H1 (cell line): ENCODE results near the gene NSUN4. TPM values are rescaled to one million over a fixed set of nuclear protein-coding genes. Genes with fewer than 3 reads are reported as not detected.

Source experiments
- BCL11A ChIP-seq, 2 experiments: IDR thresholded peaks; one replicate each; pipeline ENCODE4 v1.6.1; 2011; ENCODE audit warnings: low read depth in 2 of 2, low read length in 2 of 2, mild to moderate bottlenecking in 2 of 2
- BRCA1 ChIP-seq: IDR thresholded peaks from 2 replicates; pipeline ENCODE4 v1.6.1; 2012; ENCODE audit warnings: low read depth, low read length, improper control_type of control experiment
- CBX8 ChIP-seq: fragments of 300-800, 300-1000 bp; sonication (generic); IDR thresholded peaks from 2 replicates; pipeline ENCODE4 v1.7.1; 2016; ENCODE audit warnings: low read depth, low read length, borderline replicate concordance
- CEBPB ChIP-seq: IDR thresholded peaks from 2 replicates; pipeline ENCODE4 v1.6.1; 2012; ENCODE audit warnings: low read depth, low read length
- CTBP2 ChIP-seq: IDR thresholded peaks from 2 replicates; pipeline ENCODE4 v1.7.0; 2011; ENCODE audit warnings: borderline replicate concordance, mild to moderate bottlenecking, moderate library complexity, mixed read lengths, low read length; ENCODE audit not compliant: insufficient read depth, insufficient read length
- EGR1 ChIP-seq: IDR thresholded peaks from 2 replicates; pipeline ENCODE4 v1.6.1; 2011; ENCODE audit warnings: low read depth, low read length, borderline replicate concordance
- GTF2F1 ChIP-seq: IDR thresholded peaks from 2 replicates; pipeline ENCODE4 v1.6.1; 2012; ENCODE audit warnings: low read depth, low read length, improper control_type of control experiment, borderline replicate concordance
- HDAC6 ChIP-seq: IDR thresholded peaks from one replicate; pipeline ENCODE4 v1.7.1; 2012; ENCODE audit warnings: low read depth, mild to moderate bottlenecking, inconsistent platforms, low read length, moderate library complexity
- KDM1A ChIP-seq: fragments of 200-600, 300-600 bp; sonication (generic); IDR thresholded peaks from 2 replicates; pipeline ENCODE4 v1.7.1; 2016; ENCODE audit warnings: mild to moderate bottlenecking, low read length, borderline replicate concordance
- KDM5A ChIP-seq: fragments of 200-600 bp; IDR thresholded peaks from 2 replicates; pipeline ENCODE4 v1.7.1; 2012; ENCODE audit warnings: mild to moderate bottlenecking, low read length, inconsistent platforms, mixed read lengths
- NRF1 ChIP-seq: IDR thresholded peaks from 2 replicates; pipeline ENCODE4 v1.6.1; 2011; ENCODE audit warnings: mild to moderate bottlenecking, low read depth, low read length, improper control_type of control experiment
- PHF8 ChIP-seq: fragments of 200-600 bp; sonication (generic); conservative IDR thresholded peaks from 2 replicates; pipeline ENCODE4 v1.7.1; 2012; ENCODE audit warnings: low read depth, mild to moderate bottlenecking, inconsistent platforms, low read length, moderate library complexity
- RAD21 ChIP-seq, 2 experiments: IDR thresholded peaks in 1 of 2; conservative IDR thresholded peaks in 1 of 2; 2 replicates each; pipeline ENCODE4 v1.6.1; 2011; ENCODE audit warnings: low read depth in 2 of 2, low read length in 2 of 2, improper control_type of control experiment in 1 of 2, inconsistent platforms in 1 of 2, mild to moderate bottlenecking in 1 of 2, moderate library complexity in 1 of 2
- RBBP5 ChIP-seq: IDR thresholded peaks from 2 replicates; pipeline ENCODE4 v1.7.1; 2012; ENCODE audit warnings: low read depth, mild to moderate bottlenecking, inconsistent platforms, low read length, moderate library complexity, borderline replicate concordance
- SP2 ChIP-seq: IDR thresholded peaks from 2 replicates; pipeline ENCODE4 v1.6.1; 2012; ENCODE audit warnings: mild to moderate bottlenecking, low read length, inconsistent platforms
- TAF1 ChIP-seq: IDR thresholded peaks from 2 replicates; pipeline ENCODE4 v1.6.1; 2011; ENCODE audit warnings: mild to moderate bottlenecking, low read depth, low read length
- TCF12 ChIP-seq: IDR thresholded peaks from 2 replicates; pipeline ENCODE4 v1.6.1; 2011; ENCODE audit warnings: low read depth, mild to moderate bottlenecking, low read length
- polyA plus RNA-seq, 7 experiments: library from polyadenylated mRNA; depleted of rRNA in 3 of 7; stranded (reverse) in 5 of 7; unstranded in 2 of 7; fragments of >200 nt in 5 of 7; fragments of 200-250 nt in 2 of 7; gene quantifications; 1 replicate in 5 of 7; 2 replicates in 1 of 7; 4 replicates in 1 of 7; pipeline versions ENCODE4 v1.2.1 to v1.2.3, GENCODE V29; 2011 to 2013; ENCODE audit warnings: missing spikeins in 2 of 7, mixed read lengths in 2 of 7
- total RNA-seq: library from RNA; stranded (reverse); fragmentation: NEBNext Ultra II Directional; extraction: Animal tissue kit (Norgen Biotek cat#: 25700); gene quantifications from 2 replicates; pipeline ENCODE4 v1.2.1, GENCODE V29; 2021

NSUN4 gene
- total and polyA plus RNA-seq, 2 of the 8 experiments (the other 6 are each of a cell fraction or from before 2014, with no cell fraction given): 9.7 to 15.7 TPM

- TF ChIP-seq TCF12: no peak
- TF ChIP-seq GTF2F1: no peak; the same call in 1 of the 2 replicates
- peak; percentile 80 for TF ChIP-seq CTBP2
- peak; percentile 61 for TF ChIP-seq PHF8
- no peak for TF ChIP-seq KDM1A
- TF ChIP-seq CBX8: no peak
- TF ChIP-seq TAF1: peak; percentile 77
- peak; percentile 40; the same call in 1 of the 2 replicates for TF ChIP-seq BRCA1
- no peak for TF ChIP-seq BCL11A (IDR thresholded peaks at IDR 0.05; ENCODE audit: low read depth in 2 of 2, low read length in 2 of 2)
- no peak for TF ChIP-seq KDM5A
- TF ChIP-seq NRF1: no peak
- no peak for TF ChIP-seq HDAC6
- TF ChIP-seq RAD21 (IDR thresholded peaks at IDR 0.05 in 1 of 2, conservative IDR thresholded peaks at IDR 0.05 in 1 of 2; ENCODE audit: low read depth in 2 of 2, low read length in 2 of 2): no peak
- TF ChIP-seq CEBPB: no peak
- TF ChIP-seq SP2: no peak
- TF ChIP-seq EGR1: peak; percentile 75; the same call in 1 of the 2 replicates
- peak; percentile 64; the same call in 1 of the 2 replicates for TF ChIP-seq RBBP5
These were observed 53.7 kb downstream of the NSUN4 start, which contains the start of gene FAAH (continued) for GRCh38 chr1:46394108-46394871.
